Measurements from ENCODE around the gene PTCH1.

GRCh38 chr9:95506428-95506677, 10.4 kb downstream of the PTCH1 start:
- TF ChIP-seq POLR2A (IDR thresholded peaks at IDR 0.05) (no peak), CTCF (IDR thresholded peaks at IDR 0.05 in 4 of 5, conservative IDR thresholded peaks at IDR 0.05 in 1 of 5) (no peak)
